Mesendoderm (in vitro differentiated cells): ENCODE data around the gene POLD4.
A peak's percentile ranks its signal among the peaks of the same experiment; 100 is the strongest.

Source experiments
- DNase-seq: peaks from one replicate; pipeline ENCODE4 v3.0.0; 2013
- H2AK5ac ChIP-seq: 2 replicates; pipeline ENCODE4 v1.6.1; 2013; ENCODE audit warnings: low read length, inconsistent platforms
- H2BK120ac ChIP-seq: 2 replicates; pipeline ENCODE4 v1.6.1; 2013; ENCODE audit warnings: low read depth, mild to moderate bottlenecking, low read length, moderate library complexity, mixed read lengths
- H2BK15ac ChIP-seq: replicated peaks from 2 replicates; pipeline ENCODE4 v1.6.1; 2013; ENCODE audit warnings: low read depth, mild to moderate bottlenecking, moderate library complexity
- H2BK5ac ChIP-seq: 2 replicates; pipeline ENCODE4 v1.6.1; 2013; ENCODE audit warnings: low read length, inconsistent platforms
- H3K18ac ChIP-seq: 2 replicates; pipeline ENCODE4 v1.6.1; 2013; ENCODE audit warnings: mild to moderate bottlenecking, low read length, mixed read lengths
- H3K23ac ChIP-seq: one replicate; pipeline ENCODE4 v1.6.1; 2013; ENCODE audit warnings: low read length
- H3K27ac ChIP-seq: 2 replicates; pipeline ENCODE4 v1.5.1; 2013; ENCODE audit warnings: low read depth, mild to moderate bottlenecking, inconsistent platforms, low read length, moderate library complexity
- H3K27me3 ChIP-seq: 2 replicates; pipeline ENCODE4 v1.6.1; 2013; ENCODE audit warnings: low read length, control low read depth, mild to moderate bottlenecking, inconsistent platforms; ENCODE audit not compliant: insufficient read depth, poor library complexity
- H3K36me3 ChIP-seq: 2 replicates; pipeline ENCODE4 v1.6.1; 2013; ENCODE audit warnings: low read length, inconsistent platforms; ENCODE audit not compliant: control insufficient read depth, insufficient read depth
- H3K4ac ChIP-seq: one replicate; pipeline ENCODE4 v1.6.1; 2013; ENCODE audit warnings: low read depth, mild to moderate bottlenecking, low read length, moderate library complexity
- H3K4me1 ChIP-seq: 2 replicates; pipeline ENCODE4 v1.6.1; 2013; ENCODE audit warnings: low read depth, low read length, inconsistent platforms; ENCODE audit not compliant: control insufficient read depth
- H3K4me2 ChIP-seq: 2 replicates; pipeline ENCODE4 v1.6.1; 2013; ENCODE audit warnings: low read length
- H3K4me3 ChIP-seq: 2 replicates; pipeline ENCODE4 v1.5.1; 2013; ENCODE audit warnings: mild to moderate bottlenecking, low read length
- H3K56ac ChIP-seq: one replicate; pipeline ENCODE4 v1.6.1; 2013; ENCODE audit warnings: low read length
- H3K79me1 ChIP-seq: 2 replicates; pipeline ENCODE4 v1.6.1; 2013; ENCODE audit warnings: low read length, inconsistent platforms
- H3K79me2 ChIP-seq: 2 replicates; pipeline ENCODE4 v1.6.1; 2013; ENCODE audit warnings: mild to moderate bottlenecking, low read length; ENCODE audit not compliant: control insufficient read depth, insufficient read depth
- H3K9ac ChIP-seq: 2 replicates; pipeline ENCODE4 v1.6.1; 2013; ENCODE audit warnings: low read length, inconsistent platforms
- H4K5ac ChIP-seq: one replicate; pipeline ENCODE4 v1.6.1; 2013; ENCODE audit warnings: low read length
- H4K8ac ChIP-seq: one replicate; pipeline ENCODE4 v1.6.1; 2013; ENCODE audit warnings: low read depth, mild to moderate bottlenecking, control low read depth, low read length, moderate library complexity
- WGBS: extraction: QIAGEN DNeasy Blood & Tissue Kit; methylation state at CpG from one replicate; pipeline ENCODE4 v1.1.7; 2013; ENCODE audit warnings: low lambda C conversion rate, missing lambda C conversion rate; ENCODE audit not compliant: insufficient coverage; ENCODE audit errors: extremely low coverage; 5-methylcytosine and 5-hydroxymethylcytosine counted together

Gene POLD4

DNA sequence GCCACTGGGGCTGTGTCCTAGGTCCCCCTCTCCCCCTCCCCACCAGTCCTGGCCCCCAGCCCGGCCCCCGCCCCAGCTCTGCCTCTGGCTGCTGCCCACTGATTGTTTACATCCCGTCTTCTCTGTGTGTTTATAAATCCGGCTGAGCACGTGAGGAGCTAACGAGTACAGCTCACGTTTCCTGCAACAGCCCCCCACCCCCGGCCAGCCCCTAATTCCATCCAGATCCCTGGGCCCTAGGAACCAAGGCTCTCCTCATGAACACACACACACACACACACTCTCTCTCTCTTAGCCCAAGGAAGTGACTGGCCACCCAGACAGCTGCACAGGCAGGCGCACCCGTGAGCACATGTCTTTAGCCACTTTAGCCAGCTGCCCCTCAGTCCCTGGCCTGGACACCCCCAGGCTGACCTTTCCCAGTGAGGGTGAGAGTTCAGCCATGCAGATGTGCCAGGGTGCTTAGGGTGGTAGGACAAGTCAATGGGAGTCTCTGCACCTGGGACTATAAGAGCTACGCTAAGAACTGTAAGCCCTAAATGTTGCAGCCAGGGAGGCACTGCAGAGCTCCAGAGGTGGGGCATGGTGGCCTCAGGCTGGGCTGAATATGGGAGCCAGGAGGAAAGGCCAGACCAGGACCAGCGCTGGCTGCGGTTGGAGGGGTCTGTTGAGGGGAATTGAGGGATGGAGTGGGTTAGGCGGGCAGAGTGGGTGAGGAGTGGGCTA, 17.2 kb upstream of the POLD4 start:
- no peak overlapping the region for H3K4me3 ChIP-seq
- no peak overlapping the region for H3K23ac ChIP-seq
- no peak overlapping the region for H2BK5ac ChIP-seq
- no peak overlapping the region for H3K27ac ChIP-seq
- no peak overlapping the region for H3K18ac ChIP-seq
- H3K4me1 ChIP-seq = peaks cover 12% of the 10 kb centered on the region
- no CpG with 5 or more reads among the region's 14 CpGs for WGBS
- H3K9ac ChIP-seq = peak overlapping the region; percentile 28
- H3K36me3 ChIP-seq = no peaks in the 10 kb centered on the region
- DNase-seq = no peak
- no peak overlapping the region for H4K8ac ChIP-seq
- no peak overlapping the region for H2BK120ac ChIP-seq
- no peak overlapping the region for H4K5ac ChIP-seq
- H2BK15ac ChIP-seq = no peak overlapping the region
- H3K27me3 ChIP-seq = no peaks in the 10 kb centered on the region
- H3K79me2 ChIP-seq = no peaks in the 10 kb centered on the region
- H3K56ac ChIP-seq = peak overlapping the region; percentile 30
- H3K4me2 ChIP-seq = no peak overlapping the region
- H2AK5ac ChIP-seq = no peak overlapping the region
- no peaks in the 10 kb centered on the region for H3K79me1 ChIP-seq
- H3K4ac ChIP-seq = no peak overlapping the region

DNA sequence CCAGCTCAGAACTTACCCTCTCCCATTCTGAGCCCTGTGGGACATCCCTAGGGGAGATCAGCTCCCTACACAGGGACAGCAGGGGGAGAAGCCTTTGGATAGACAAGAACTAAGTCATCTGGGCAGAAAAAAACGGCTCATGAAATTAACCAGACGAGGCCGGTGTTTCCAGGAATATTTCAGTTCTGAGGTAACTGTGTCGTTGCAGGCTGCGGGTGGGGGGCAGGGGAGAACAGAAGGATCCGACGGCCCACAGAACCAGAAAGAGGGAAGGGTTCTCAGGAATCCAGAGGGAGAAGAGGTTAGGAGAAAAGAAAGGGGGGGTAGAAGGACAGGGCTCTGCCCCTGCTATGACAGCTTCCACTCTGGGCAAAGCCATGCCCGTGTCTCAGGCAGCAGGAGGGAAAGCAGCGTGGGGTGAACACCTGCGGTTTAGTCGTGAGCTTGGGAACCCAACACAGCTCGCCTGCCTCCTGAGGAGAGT, 16.5 kb upstream of the POLD4 start:
- H4K8ac ChIP-seq = no peak overlapping the region
- H3K4me3 ChIP-seq = no peak overlapping the region
- H2BK120ac ChIP-seq = no peak overlapping the region
- H3K27me3 ChIP-seq = no peaks in the 10 kb centered on the region
- DNase-seq = no peak
- WGBS = no CpG with 5 or more reads among the region's 12 CpGs
- H3K4me2 ChIP-seq = no peak overlapping the region
- no peak overlapping the region for H3K18ac ChIP-seq
- no peak overlapping the region for H2AK5ac ChIP-seq
- no peak overlapping the region for H3K27ac ChIP-seq
- H3K9ac ChIP-seq = no peak overlapping the region
- H2BK5ac ChIP-seq = no peak overlapping the region
- no peaks in the 10 kb centered on the region for H3K36me3 ChIP-seq
- H3K23ac ChIP-seq = no peak overlapping the region
- no peaks in the 10 kb centered on the region for H3K79me2 ChIP-seq
- peaks cover 12% of the 10 kb centered on the region for H3K4me1 ChIP-seq
- no peak overlapping the region for H4K5ac ChIP-seq
- no peak overlapping the region for H2BK15ac ChIP-seq
- no peak overlapping the region for H3K56ac ChIP-seq
- no peaks in the 10 kb centered on the region for H3K79me1 ChIP-seq
- H3K4ac ChIP-seq = no peak overlapping the region

DNA sequence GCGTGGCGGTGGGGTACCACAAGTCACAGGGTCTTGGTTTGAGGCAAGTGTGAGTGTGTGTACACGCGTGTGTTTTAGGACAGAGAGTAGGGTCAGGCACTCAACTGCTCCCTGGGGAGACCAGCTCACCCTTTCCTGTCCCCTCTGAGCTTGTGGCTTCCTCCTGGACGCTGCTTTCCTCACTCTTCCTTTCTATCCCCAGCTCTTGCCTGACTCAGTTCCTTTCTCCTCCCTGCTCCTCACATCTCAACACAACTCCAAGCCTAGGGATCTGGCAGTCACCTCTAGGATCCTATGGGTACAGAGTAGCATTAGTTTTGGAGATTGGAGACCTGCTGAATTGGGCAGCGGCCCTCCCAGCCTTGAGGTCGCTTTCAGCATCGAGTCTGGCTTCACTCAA, 15.9 kb upstream of the POLD4 start:
- Histone ChIP-seq H4K5ac (no peak overlapping the region), H3K79me2 (no peaks in the 10 kb centered on the region), H3K27ac (no peak overlapping the region), H2BK120ac (no peak overlapping the region), H2BK5ac (no peak overlapping the region), H3K4me3 (no peak overlapping the region), H3K56ac (no peak overlapping the region), H3K4ac (no peak overlapping the region), H3K79me1 (no peaks in the 10 kb centered on the region), H3K4me1 (peaks cover 6% of the 10 kb centered on the region), H3K18ac (no peak overlapping the region), H3K9ac (no peak overlapping the region), H2BK15ac (no peak overlapping the region), H3K4me2 (no peak overlapping the region), H3K23ac (no peak overlapping the region), H3K27me3 (no peaks in the 10 kb centered on the region), H3K36me3 (no peaks in the 10 kb centered on the region), H2AK5ac (no peak overlapping the region), H4K8ac (no peak overlapping the region)
- no peak for DNase-seq
- WGBS = no CpG with 5 or more reads among the region's 8 CpGs

DNA sequence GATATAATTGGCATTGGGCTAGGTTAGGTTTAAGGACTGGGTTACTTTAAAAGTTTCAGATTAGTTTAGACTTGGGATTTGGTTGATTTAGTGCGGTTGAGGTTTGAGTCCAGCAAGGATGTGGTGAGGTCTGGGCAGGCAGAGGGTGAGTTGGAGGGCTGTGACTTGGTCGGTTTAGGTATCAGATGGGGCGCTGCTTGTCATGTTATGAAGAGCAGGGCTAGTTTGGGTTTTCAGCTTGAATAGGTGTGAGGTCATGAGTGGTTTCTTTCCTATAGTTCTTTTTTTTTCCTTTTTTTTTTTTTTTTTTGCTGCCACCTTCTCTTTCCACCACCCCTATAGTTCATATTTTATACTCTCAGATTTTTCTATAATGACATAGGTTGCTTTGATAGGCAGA, 15.3 kb upstream of the POLD4 start:
- no peak for DNase-seq
- H2BK15ac ChIP-seq = no peak overlapping the region
- H2AK5ac ChIP-seq = no peak overlapping the region
- peaks cover 5% of the 10 kb centered on the region for H3K4me1 ChIP-seq
- no peak overlapping the region for H2BK5ac ChIP-seq
- no peak overlapping the region for H3K56ac ChIP-seq
- H4K5ac ChIP-seq = no peak overlapping the region
- WGBS = 100% methylated on average over 1 of the region's 3 CpGs
- no peak overlapping the region for H3K18ac ChIP-seq
- H3K23ac ChIP-seq = no peak overlapping the region
- H3K27ac ChIP-seq = no peak overlapping the region
- no peak overlapping the region for H4K8ac ChIP-seq
- H3K4ac ChIP-seq = no peak overlapping the region
- H3K4me3 ChIP-seq = no peak overlapping the region
- no peaks in the 10 kb centered on the region for H3K36me3 ChIP-seq
- no peaks in the 10 kb centered on the region for H3K27me3 ChIP-seq
- no peak overlapping the region for H3K4me2 ChIP-seq
- no peaks in the 10 kb centered on the region for H3K79me2 ChIP-seq
- H2BK120ac ChIP-seq = no peak overlapping the region
- no peaks in the 10 kb centered on the region for H3K79me1 ChIP-seq
- no peak overlapping the region for H3K9ac ChIP-seq

DNA sequence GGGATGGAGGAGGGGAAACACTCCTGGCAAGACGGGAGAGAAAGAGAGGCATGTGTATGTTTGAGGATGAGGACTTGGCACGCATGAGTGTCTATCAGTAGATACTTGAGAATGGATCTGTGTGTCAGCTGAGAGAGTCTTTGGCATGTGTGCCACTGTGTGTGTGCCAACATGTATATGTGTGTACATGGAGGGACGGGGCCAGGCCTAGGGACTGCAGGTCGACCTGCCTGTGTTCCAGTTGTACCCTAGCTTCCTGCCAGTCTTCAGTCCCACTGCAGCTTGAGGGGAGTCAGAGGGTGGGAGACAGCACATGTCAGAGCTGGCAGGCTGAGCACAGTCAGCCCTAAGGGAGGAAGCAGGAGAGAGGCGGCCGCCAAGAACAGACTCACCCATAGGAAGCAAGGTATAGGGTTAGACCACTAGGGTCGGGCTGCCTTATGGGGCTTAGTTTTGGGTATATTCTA, 14.4 kb upstream of the POLD4 start:
- whole genome bisulfite sequencing = no CpG with 5 or more reads among the region's 7 CpGs
- Histone ChIP-seq H3K27ac (no peak overlapping the region), H4K8ac (no peak overlapping the region), H3K36me3 (no peaks in the 10 kb centered on the region), H2BK120ac (no peak overlapping the region), H3K4ac (no peak overlapping the region), H3K79me1 (no peaks in the 10 kb centered on the region), H3K9ac (no peak overlapping the region), H3K4me2 (no peak overlapping the region), H2BK15ac (no peak overlapping the region), H3K79me2 (no peaks in the 10 kb centered on the region), H2BK5ac (no peak overlapping the region), H2AK5ac (no peak overlapping the region), H3K4me1 (peaks cover 5% of the 10 kb centered on the region), H3K4me3 (no peak overlapping the region), H3K56ac (no peak overlapping the region), H3K18ac (no peak overlapping the region), H3K23ac (no peak overlapping the region), H4K5ac (no peak overlapping the region), H3K27me3 (no peaks in the 10 kb centered on the region)
- no peak for DNase-seq
